Activated CD8-positive, alpha-beta memory T cell treated with anti-CD3 and anti-CD28 coated beads, Interleukin-2, amount 50 U/mL, for 4 hours (primary cell): ENCODE measurements around the gene PSMD2.
"Not testable (repeated sequence)": the region's sequence is repeated elsewhere in the genome, so short reads cannot be mapped to it uniquely, and the experiment has no call there.

Experiments
- DNase-seq: peaks from one replicate; pipeline ENCODE4 v3.0.0-alpha.2; 2020

PSMD2 gene

GRCh38 chr3:184321666-184322065 is 22.6 kb downstream of the PSMD2 start:
- DNase-seq: no peak

- DNase-seq: no peak
Observed at GRCh38 chr3:184322731-184323487, 23.9 kb downstream of the PSMD2 start.

- DNase-seq: no peak
Observed at GRCh38 chr3:184323696-184324095, 24.7 kb downstream of the PSMD2 start.

GRCh38 chr3:184325269-184325668 is 26.2 kb downstream of the PSMD2 start:
- DNase-seq: no peak

GRCh38 chr3:184325715-184326369 is 26.8 kb downstream of the PSMD2 start:
- peak; percentile 47 for DNase-seq

GRCh38 chr3:184327171-184327570 is 28.1 kb downstream of the PSMD2 start:
- no peak for DNase-seq

- DNase-seq: no peak
Observed at GRCh38 chr3:184328516-184328915, 29.5 kb downstream of the PSMD2 start.

GRCh38 chr3:184332370-184333090 is 33.5 kb downstream of the PSMD2 start:
- no peak for DNase-seq

GRCh38 chr3:184333190-184333589 is 34.1 kb downstream of the PSMD2 start:
- no peak for DNase-seq

GRCh38 chr3:184333700-184334099 is 34.7 kb downstream of the PSMD2 start:
- no peak for DNase-seq

- DNase-seq: peak; percentile 54
Observed at GRCh38 chr3:184334470-184335158, 35.6 kb downstream of the PSMD2 start.

GRCh38 chr3:184335291-184335660 is 36.2 kb downstream of the PSMD2 start:
- DNase-seq: no peak

- peak; percentile 90 for DNase-seq
Observed at GRCh38 chr3:184335661-184336546, 36.9 kb downstream of the PSMD2 start.

GRCh38 chr3:184336547-184337398 is 37.7 kb downstream of the PSMD2 start:
- DNase-seq: no peak

- no peak for DNase-seq
Observed at GRCh38 chr3:184337399-184337714, 38.3 kb downstream of the PSMD2 start, which contains the start of gene FAM131A. Gene FAM131A (plus strand): TSS chr3:184337600. CDS start chr3:184337631, 31 bp downstream.

- no peak for DNase-seq
Observed at GRCh38 chr3:184337981-184338380, 38.9 kb downstream of the PSMD2 start.

- DNase-seq: no peak
Observed at GRCh38 chr3:184338511-184338945, 39.5 kb downstream of the PSMD2 start.

- DNase-seq: no peak
Observed at GRCh38 chr3:184339001-184339400, 40.0 kb downstream of the PSMD2 start.

GRCh38 chr3:184339451-184340135 is 40.6 kb downstream of the PSMD2 start:
- not testable (repeated sequence) for DNase-seq

GRCh38 chr3:184341925-184342324 is 42.9 kb downstream of the PSMD2 start:
- no peak for DNase-seq
